PC-9 (cell line): ENCODE results near the gene GIMAP5.

ENCODE experiments used
- EZH2 ChIP-seq: fragments of 200-600 bp; sonication (generic); IDR thresholded peaks from 2 replicates; pipeline ENCODE4 v1.8.0; 2017; ENCODE audit warnings: antibody characterized with exemption, low read depth
- TF ChIP-seq, protein P1 (sequence below): fragments of 200-600 bp; sonication (generic); conservative IDR thresholded peaks from 2 replicates; pipeline ENCODE4 v1.6.1; 2017; ENCODE audit warnings: mixed run types, antibody characterized with exemption, mild to moderate bottlenecking, moderate library complexity

DNA sequence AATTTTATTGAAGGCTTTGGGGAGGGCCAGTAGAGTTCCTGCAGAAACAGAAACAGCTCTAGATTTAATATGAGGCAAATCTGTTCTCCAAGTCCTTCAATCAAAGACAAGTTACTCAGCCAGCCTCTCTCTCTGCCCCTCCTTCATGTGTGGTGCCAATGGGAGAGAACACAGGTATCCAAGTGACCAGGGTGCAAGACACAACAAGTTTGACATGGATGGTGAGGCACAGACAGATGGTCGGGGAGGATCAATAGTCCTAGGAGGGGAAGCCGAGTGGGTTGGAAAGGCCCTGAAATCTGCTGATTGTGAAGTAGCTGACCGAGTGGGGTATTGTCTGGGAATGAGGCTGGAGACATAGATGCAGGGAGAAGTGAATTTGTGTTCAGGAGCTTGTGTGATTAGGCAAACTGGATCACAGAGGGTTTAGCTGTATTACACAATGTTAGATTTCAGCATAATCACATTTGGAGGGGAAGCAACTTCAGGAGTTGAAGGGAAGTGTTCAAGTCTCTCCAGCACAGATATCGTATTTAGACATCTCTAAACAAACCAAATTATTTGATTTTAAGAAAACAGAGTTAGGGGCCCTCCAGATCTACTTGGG, 19.3 kb upstream of the GIMAP5 start:
- TF ChIP-seq, protein P1, sequence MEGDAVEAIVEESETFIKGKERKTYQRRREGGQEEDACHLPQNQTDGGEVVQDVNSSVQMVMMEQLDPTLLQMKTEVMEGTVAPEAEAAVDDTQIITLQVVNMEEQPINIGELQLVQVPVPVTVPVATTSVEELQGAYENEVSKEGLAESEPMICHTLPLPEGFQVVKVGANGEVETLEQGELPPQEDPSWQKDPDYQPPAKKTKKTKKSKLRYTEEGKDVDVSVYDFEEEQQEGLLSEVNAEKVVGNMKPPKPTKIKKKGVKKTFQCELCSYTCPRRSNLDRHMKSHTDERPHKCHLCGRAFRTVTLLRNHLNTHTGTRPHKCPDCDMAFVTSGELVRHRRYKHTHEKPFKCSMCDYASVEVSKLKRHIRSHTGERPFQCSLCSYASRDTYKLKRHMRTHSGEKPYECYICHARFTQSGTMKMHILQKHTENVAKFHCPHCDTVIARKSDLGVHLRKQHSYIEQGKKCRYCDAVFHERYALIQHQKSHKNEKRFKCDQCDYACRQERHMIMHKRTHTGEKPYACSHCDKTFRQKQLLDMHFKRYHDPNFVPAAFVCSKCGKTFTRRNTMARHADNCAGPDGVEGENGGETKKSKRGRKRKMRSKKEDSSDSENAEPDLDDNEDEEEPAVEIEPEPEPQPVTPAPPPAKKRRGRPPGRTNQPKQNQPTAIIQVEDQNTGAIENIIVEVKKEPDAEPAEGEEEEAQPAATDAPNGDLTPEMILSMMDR = no peak
- TF ChIP-seq EZH2 = no peak
